ENCODE results near the gene EXOC2.

EXOC2 gene

GRCh38 chr6:528989-529388, 163.9 kb downstream of the EXOC2 start:
- H3K36me3 Mint-ChIP-seq, result peaks cover 24% of the 10 kb centered on the region
- H3K27ac Mint-ChIP-seq, result no peak overlapping the region
- H3K9me3 Mint-ChIP-seq (ENCODE audit: low read depth), result no peaks in the 10 kb centered on the region
- H3K4me3 Mint-ChIP-seq, result no peak overlapping the region
- H3K4me1 Mint-ChIP-seq (ENCODE audit: low read depth), result peaks cover 9% of the 10 kb centered on the region
- no peaks in the 10 kb centered on the region for H3K27me3 Mint-ChIP-seq

GRCh38 chr6:527989-528673, 164.8 kb downstream of the EXOC2 start:
- Mint-ChIP-seq H3K4me3 (no peak overlapping the region), H3K4me1 (ENCODE audit: low read depth) (peaks cover 13% of the 10 kb centered on the region)

DNA sequence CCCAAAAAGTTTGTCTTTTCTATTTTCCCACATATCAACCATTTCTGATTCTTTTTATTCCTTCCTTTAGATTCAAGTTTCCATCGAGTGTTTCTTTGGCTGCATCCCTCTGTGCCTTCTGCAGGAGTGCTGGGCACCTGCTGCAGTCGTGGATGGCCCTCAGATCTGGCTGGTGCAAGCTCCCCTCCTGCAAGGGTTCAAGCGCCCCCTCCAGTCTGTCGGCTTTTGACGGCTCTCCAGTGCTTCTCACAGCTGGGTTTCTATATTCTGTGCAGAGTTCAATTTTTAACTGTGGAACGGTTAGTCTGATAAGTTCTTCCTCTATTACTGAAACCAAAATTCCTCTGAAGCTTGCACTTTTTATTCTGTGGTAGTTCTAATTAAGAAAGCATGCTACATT, 168.1 kb downstream of the EXOC2 start:
- Mint-ChIP-seq H3K4me1 (ENCODE audit: low read depth) (peaks cover 21% of the 10 kb centered on the region), H3K9me3 (ENCODE audit: low read depth) (no peaks in the 10 kb centered on the region), H3K4me3 (no peak overlapping the region), H3K36me3 (peaks cover 23% of the 10 kb centered on the region), H3K27me3 (no peaks in the 10 kb centered on the region), H3K27ac (peak overlapping the region; percentile 89)

More at GRCh38 chr6:527989-528673, 164.8 kb downstream of the EXOC2 start:
- H3K27ac Mint-ChIP-seq, result peak overlapping the region; percentile 35
- peaks cover 24% of the 10 kb centered on the region for H3K36me3 Mint-ChIP-seq
- no peaks in the 10 kb centered on the region for H3K9me3 Mint-ChIP-seq (ENCODE audit: low read depth)
- no peaks in the 10 kb centered on the region for H3K27me3 Mint-ChIP-seq

GRCh38 chr6:520820-521219, 172.1 kb downstream of the EXOC2 start:
- Mint-ChIP-seq H3K4me3 (no peak overlapping the region), H3K4me1 (ENCODE audit: low read depth) (peaks cover 23% of the 10 kb centered on the region), H3K27ac (peak overlapping the region; percentile 91), H3K9me3 (ENCODE audit: low read depth) (no peaks in the 10 kb centered on the region), H3K36me3 (peaks cover 23% of the 10 kb centered on the region), H3K27me3 (no peaks in the 10 kb centered on the region)

GRCh38 chr6:518218-518617, 174.7 kb downstream of the EXOC2 start:
- peaks cover 33% of the 10 kb centered on the region for H3K4me1 Mint-ChIP-seq (ENCODE audit: low read depth)
- H3K9me3 Mint-ChIP-seq (ENCODE audit: low read depth), result no peaks in the 10 kb centered on the region
- H3K4me3 Mint-ChIP-seq, result no peak overlapping the region
- H3K27ac Mint-ChIP-seq, result peak overlapping the region; percentile 73
- peaks cover 24% of the 10 kb centered on the region for H3K36me3 Mint-ChIP-seq
- no peaks in the 10 kb centered on the region for H3K27me3 Mint-ChIP-seq

DNA sequence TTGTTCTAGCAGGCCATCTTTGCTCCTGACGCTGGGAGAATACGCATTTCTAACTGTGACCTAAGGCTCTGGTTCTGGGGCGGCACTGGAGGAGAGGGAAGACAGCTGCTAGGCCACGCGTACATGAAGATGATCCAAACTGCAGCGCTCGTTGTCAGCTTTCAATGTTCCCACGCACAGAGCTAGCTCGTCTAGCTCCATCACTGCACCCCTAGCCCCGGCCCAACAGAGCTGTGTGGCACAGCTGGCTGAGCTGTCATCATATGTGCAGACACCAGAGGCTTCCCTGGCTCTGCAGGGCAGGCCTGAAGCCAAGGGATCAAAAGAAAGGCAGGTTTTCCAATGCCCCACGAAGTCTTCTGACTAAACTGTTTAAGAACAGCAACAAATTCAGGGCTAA, 176.7 kb downstream of the EXOC2 start:
- Mint-ChIP-seq H3K27me3 (no peaks in the 10 kb centered on the region), H3K4me1 (ENCODE audit: low read depth) (peaks cover 41% of the 10 kb centered on the region), H3K9me3 (ENCODE audit: low read depth) (peaks cover 5% of the 10 kb centered on the region), H3K27ac (peak overlapping the region; percentile 81), H3K36me3 (peaks cover 23% of the 10 kb centered on the region), H3K4me3 (no peak overlapping the region)

DNA sequence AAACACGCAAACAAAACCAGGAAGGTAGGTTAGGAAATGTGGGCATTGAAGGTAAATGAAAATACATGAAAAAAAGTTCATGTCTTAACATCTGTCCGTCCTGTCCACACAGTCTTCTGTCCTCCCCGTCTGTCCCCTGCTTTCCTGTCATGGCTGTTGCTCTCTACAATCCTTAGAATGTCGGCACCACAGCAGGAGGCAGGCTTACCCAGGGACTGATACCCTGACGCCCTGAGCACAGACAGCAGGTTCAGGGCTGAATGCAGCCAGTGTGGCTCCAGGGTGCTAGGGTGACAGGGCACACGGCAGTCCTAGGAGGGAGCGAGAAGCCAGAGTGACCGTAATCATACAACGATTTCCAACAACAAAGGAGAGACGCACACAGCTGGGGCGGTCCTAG, 177.7 kb downstream of the EXOC2 start:
- H3K36me3 Mint-ChIP-seq, result peaks cover 25% of the 10 kb centered on the region
- H3K4me3 Mint-ChIP-seq, result no peak overlapping the region
- H3K4me1 Mint-ChIP-seq (ENCODE audit: low read depth), result peaks cover 48% of the 10 kb centered on the region
- H3K27me3 Mint-ChIP-seq, result no peaks in the 10 kb centered on the region
- peak overlapping the region; percentile 100 for H3K27ac Mint-ChIP-seq
- peaks cover 5% of the 10 kb centered on the region for H3K9me3 Mint-ChIP-seq (ENCODE audit: low read depth)

- peaks cover 56% of the 10 kb centered on the region for H3K4me1 Mint-ChIP-seq (ENCODE audit: low read depth)
- peaks cover 5% of the 10 kb centered on the region for H3K9me3 Mint-ChIP-seq (ENCODE audit: low read depth)
- H3K4me3 Mint-ChIP-seq, result peak overlapping the region; percentile 3
- no peaks in the 10 kb centered on the region for H3K27me3 Mint-ChIP-seq
- H3K36me3 Mint-ChIP-seq, result peaks cover 25% of the 10 kb centered on the region
- peak overlapping the region; percentile 100 for H3K27ac Mint-ChIP-seq
Measured at GRCh38 chr6:514396-514978, 178.5 kb downstream of the EXOC2 start.

GRCh38 chr6:513961-514360, 179.0 kb downstream of the EXOC2 start:
- Mint-ChIP-seq H3K9me3 (ENCODE audit: low read depth) (peaks cover 5% of the 10 kb centered on the region), H3K4me1 (ENCODE audit: low read depth) (peaks cover 61% of the 10 kb centered on the region), H3K27me3 (no peaks in the 10 kb centered on the region), H3K27ac (peak overlapping the region; percentile 100), H3K36me3 (peaks cover 25% of the 10 kb centered on the region), H3K4me3 (peak overlapping the region; percentile 3)

DNA sequence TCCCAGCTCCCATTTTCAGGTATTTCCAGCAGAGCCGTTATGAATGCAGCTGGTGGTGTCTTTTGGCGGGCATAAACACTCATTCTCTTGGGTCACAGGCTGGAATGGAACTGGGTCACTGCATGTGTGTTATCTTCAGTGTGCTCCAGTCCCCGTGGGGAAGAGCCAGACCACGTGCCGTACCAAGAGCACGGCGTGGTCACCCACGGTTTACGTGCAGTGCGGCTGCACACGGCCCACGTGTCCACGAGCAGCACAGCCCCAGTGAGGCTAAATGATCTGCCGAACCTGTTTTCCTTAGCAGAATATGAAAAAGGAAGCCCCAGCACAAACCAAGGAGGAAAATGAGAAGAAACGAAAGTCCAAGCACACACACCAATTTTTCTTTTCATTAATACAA, 179.9 kb downstream of the EXOC2 start:
- no peaks in the 10 kb centered on the region for H3K27me3 Mint-ChIP-seq
- peaks cover 23% of the 10 kb centered on the region for H3K36me3 Mint-ChIP-seq
- H3K4me3 Mint-ChIP-seq, result no peak overlapping the region
- H3K27ac Mint-ChIP-seq, result peak overlapping the region; percentile 100
- H3K4me1 Mint-ChIP-seq (ENCODE audit: low read depth), result peaks cover 67% of the 10 kb centered on the region
- H3K9me3 Mint-ChIP-seq (ENCODE audit: low read depth), result peaks cover 5% of the 10 kb centered on the region

DNA sequence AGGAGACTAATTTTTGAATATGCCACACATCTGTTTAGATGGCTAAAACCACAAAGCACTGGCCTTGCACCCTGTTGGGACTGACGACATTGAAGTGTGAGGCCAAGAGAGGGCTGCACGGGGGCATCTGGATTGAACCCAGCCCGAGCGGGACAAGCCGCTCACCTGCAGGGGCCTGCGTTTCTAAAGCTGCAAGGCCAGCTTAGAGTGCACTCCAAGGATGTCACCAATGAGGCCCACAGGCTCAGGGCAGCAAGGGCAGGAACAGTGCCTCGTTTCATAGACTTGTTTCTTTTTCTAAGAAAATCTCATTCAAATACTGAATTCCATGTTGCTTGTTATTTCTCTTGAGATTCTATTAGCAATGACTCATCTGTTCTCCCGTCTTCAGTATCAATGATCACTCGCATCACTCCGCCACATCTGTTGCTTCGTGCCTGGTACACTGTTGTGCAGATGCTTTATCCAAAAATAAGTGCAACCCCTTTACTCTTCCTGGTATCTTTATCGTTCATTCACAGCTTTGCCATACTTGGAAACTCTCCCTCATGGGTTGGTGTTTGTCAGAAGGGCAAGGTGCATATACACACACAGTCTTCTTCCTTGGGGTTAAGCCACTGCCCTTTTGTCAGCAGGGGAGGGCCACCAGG, 181.3 kb downstream of the EXOC2 start:
- Mint-ChIP-seq H3K4me1 (ENCODE audit: low read depth) (peaks cover 80% of the 10 kb centered on the region), H3K4me3 (peak overlapping the region; percentile 72), H3K27ac (peak overlapping the region; percentile 100), H3K27me3 (no peaks in the 10 kb centered on the region), H3K36me3 (peaks cover 20% of the 10 kb centered on the region), H3K9me3 (ENCODE audit: low read depth) (peaks cover 5% of the 10 kb centered on the region)

DNA sequence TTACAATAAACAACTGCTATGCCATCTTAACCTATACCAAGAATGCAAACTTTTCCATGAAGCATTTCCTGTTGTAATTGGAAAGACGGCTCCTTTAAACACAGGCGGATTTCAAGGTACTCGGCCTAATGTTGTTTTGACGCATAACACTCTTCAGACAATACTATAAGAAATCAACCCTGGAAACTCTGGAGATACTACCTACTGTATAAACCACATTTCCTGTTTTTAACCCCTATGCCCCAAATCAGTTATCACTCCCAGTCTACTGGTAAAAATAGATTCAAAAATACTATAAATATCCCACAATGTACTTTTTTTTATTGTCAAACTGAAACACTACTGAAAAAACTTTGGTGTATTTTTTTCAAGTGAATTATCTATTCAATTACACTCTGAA, 183.3 kb downstream of the EXOC2 start:
- Mint-ChIP-seq H3K4me3 (peak overlapping the region; percentile 58), H3K4me1 (ENCODE audit: low read depth) (peaks cover 93% of the 10 kb centered on the region), H3K9me3 (ENCODE audit: low read depth) (peaks cover 5% of the 10 kb centered on the region), H3K36me3 (peaks cover 21% of the 10 kb centered on the region), H3K27me3 (no peaks in the 10 kb centered on the region), H3K27ac (peak overlapping the region; percentile 100)

DNA sequence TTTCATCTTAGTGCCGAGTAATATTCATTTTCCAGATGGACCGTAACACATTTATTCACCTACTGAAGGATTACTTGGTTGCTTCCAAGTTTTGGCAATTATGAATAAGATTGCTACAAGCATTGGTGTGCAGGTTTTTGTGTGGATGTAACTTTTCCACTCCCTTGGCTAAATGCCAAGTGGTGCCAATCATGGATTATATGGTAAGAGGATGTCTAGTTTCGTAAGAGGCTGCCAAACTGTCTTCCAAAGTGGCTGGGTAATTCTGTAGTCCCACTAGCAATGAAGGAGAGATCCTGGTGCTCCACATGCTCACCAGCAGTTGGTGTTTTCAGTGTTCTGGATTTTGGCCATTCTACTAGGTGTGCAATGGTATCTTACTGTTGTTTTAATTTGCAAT, 184.3 kb downstream of the EXOC2 start:
- Mint-ChIP-seq H3K4me3 (no peak overlapping the region), H3K27me3 (no peaks in the 10 kb centered on the region), H3K4me1 (ENCODE audit: low read depth) (peaks cover 92% of the 10 kb centered on the region), H3K9me3 (ENCODE audit: low read depth) (peaks cover 5% of the 10 kb centered on the region), H3K36me3 (peaks cover 21% of the 10 kb centered on the region), H3K27ac (peak overlapping the region; percentile 100)

GRCh38 chr6:508006-508405, 184.9 kb downstream of the EXOC2 start:
- Mint-ChIP-seq H3K4me1 (ENCODE audit: low read depth) (peaks cover 91% of the 10 kb centered on the region), H3K36me3 (peaks cover 18% of the 10 kb centered on the region), H3K4me3 (no peak overlapping the region), H3K9me3 (ENCODE audit: low read depth) (peaks cover 5% of the 10 kb centered on the region), H3K27ac (peak overlapping the region; percentile 100), H3K27me3 (no peaks in the 10 kb centered on the region)

GRCh38 chr6:506920-507622, 185.9 kb downstream of the EXOC2 start:
- Mint-ChIP-seq H3K27me3 (no peaks in the 10 kb centered on the region), H3K4me3 (peak overlapping the region; percentile 84), H3K9me3 (ENCODE audit: low read depth) (peaks cover 4% of the 10 kb centered on the region), H3K27ac (peak overlapping the region; percentile 100), H3K4me1 (ENCODE audit: low read depth) (peaks cover 94% of the 10 kb centered on the region), H3K36me3 (peaks cover 16% of the 10 kb centered on the region)

Measured in activated naive CD8-positive, alpha-beta T cell (primary cell).